Measurements from ENCODE around the gene FIBCD1.

Gene FIBCD1

GRCh38 chr9:130923611-130924447 lies 15.2 kb downstream of the FIBCD1 start:
- DNase-seq (ENCODE audit: extremely low read depth in 1 of 2, low read depth in 1 of 2) = no peak

GRCh38 chr9:130922893-130923610 lies 16.0 kb downstream of the FIBCD1 start:
- DNase-seq (ENCODE audit: extremely low read depth in 1 of 2, low read depth in 1 of 2) = no peak

- no peak for DNase-seq (ENCODE audit: extremely low read depth in 1 of 2, low read depth in 1 of 2)
These were observed 16.8 kb downstream of the FIBCD1 start for GRCh38 chr9:130921989-130922892.

- DNase-seq (ENCODE audit: extremely low read depth in 1 of 2, low read depth in 1 of 2) = no peak
These were observed 17.6 kb downstream of the FIBCD1 start for GRCh38 chr9:130921300-130921988.

- DNase-seq (ENCODE audit: extremely low read depth in 1 of 2, low read depth in 1 of 2) = no peak
These were observed 18.2 kb downstream of the FIBCD1 start for GRCh38 chr9:130920762-130921299.

- no peak for DNase-seq (ENCODE audit: extremely low read depth in 1 of 2, low read depth in 1 of 2)
These were observed 18.8 kb downstream of the FIBCD1 start for GRCh38 chr9:130920233-130920632.

- no peak for DNase-seq (ENCODE audit: extremely low read depth in 1 of 2, low read depth in 1 of 2)
These were observed 19.4 kb downstream of the FIBCD1 start for GRCh38 chr9:130919559-130920145.

DNA sequence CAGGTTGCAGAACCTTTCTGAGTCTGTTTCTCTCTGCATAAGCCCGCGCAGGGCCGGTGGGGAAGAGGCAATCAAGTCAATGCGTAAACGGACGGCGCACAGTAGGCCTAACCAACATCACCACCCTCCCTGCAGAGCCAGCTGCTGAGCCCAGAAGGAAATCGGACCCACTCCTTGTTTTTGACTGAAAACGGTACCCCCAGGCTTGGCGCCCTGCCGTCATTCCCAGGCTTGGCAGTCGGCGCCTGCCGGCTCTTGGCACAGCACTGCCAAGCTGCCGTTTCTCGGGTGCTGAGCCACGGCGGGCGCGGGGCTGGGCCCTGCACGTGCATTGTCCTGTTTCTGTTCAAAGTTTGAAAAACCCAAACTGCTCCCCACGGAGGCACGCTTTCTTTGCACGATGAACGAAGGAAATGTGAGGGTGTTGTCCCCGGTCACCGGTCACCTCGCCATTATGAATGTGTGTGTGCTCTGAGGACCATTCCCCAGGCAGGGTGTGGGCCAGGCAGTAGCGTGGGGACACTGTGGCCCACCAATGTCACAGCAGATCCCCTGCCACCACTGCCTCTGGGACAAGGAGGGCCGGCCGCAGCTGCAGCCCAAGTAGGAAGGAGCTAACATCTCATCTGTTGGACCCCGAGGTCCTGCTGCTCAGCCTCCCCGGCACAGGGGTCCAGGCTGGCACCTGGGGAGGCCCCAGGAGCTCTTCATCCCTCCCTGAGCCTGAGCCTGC lies 20.1 kb downstream of the FIBCD1 start:
- no peak for DNase-seq (ENCODE audit: extremely low read depth in 1 of 2, low read depth in 1 of 2)

DNA sequence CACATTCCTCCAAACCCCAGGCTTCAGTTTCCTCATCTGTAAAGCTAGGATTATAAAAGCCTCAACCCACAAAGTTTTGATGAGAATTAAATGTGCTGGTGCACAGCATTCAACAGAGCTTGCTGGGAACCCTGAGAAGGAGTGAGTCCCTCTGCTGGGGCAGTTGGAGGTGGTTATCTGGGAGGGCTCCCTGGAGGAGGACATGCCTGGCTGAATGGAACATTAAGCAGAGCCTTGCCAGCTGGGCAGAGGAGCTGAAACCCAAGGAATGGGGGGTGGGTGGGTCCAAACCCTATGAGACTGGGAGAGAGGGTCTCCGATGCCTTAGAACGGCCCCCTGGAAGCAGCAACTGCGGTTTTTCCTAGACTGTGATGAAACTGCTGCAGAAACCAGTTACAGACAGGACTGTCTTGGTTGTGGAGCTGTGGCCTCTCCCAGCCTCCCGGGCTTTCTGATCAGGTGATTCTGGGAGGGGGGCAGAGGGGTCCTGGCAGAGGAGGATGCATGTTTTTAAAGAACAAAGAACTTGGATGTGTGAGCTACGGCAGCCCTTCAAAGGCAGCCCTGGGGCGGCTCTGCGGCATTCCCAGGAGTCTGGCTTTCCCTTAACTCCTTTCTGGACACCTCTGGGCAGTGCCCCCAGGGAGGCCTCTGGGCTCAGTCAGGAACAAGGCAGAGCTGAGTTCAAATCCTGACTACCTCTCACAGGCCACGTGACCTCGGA lies 20.8 kb downstream of the FIBCD1 start:
- DNase-seq (ENCODE audit: extremely low read depth in 1 of 2, low read depth in 1 of 2) = no peak

DNA sequence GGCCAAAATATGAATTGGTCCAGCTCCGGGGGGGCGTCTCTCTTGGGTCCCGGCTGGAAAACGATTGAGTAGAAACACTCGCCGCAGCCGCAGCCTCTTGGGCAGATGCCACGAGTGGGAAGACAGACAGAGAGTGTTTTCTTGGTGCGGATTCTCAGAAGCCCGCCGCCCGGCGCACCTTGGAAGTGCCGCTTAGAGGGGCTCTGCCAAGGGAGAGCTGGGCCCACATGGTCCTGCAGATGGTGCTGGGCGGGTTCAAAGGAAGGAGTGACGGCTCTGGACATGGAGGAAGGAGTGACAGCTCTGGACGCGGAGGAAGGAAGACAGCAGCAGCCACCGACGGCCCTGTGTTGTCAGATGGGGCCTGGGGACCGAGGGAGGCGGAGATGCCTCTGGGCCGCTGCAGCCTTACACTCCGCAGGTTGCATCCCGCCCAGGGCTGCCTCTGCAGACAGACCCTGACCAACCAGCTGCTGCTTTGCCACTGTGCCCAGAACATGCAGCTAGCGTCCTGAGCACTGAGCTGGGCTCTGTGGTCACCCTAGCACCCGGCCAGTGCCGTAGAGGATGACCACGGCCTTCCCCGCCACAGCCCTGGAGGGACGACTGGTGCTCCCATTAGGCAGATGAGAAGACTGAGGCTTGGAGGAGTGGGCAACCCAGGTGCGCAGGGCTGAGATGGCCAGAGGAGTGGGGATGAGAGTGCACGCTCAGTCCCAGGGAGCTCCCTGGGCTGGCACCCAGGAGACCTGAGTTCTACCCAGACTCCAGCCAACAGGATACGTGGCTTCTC lies 21.7 kb downstream of the FIBCD1 start:
- DNase-seq (ENCODE audit: extremely low read depth in 1 of 2, low read depth in 1 of 2) = no peak

DNA sequence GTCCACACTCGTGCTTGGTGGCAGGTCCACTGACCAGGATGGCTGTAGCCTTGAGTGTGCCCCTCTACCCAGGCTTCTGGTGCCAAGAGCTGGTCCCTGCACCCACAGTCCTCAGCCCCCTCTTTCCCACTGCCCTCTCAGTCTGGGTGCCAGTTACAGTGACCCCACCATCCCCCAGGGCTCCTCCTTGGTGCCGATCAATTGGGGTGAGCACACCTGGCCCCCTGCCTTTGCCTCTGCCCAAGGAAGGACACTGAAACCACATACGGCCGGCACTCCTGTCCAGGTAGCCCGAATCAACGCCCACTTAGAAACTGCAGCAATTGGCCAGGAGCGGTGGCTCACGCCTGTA lies 24.0 kb downstream of the FIBCD1 start:
- no peak for DNase-seq (ENCODE audit: extremely low read depth in 1 of 2, low read depth in 1 of 2)

DNA sequence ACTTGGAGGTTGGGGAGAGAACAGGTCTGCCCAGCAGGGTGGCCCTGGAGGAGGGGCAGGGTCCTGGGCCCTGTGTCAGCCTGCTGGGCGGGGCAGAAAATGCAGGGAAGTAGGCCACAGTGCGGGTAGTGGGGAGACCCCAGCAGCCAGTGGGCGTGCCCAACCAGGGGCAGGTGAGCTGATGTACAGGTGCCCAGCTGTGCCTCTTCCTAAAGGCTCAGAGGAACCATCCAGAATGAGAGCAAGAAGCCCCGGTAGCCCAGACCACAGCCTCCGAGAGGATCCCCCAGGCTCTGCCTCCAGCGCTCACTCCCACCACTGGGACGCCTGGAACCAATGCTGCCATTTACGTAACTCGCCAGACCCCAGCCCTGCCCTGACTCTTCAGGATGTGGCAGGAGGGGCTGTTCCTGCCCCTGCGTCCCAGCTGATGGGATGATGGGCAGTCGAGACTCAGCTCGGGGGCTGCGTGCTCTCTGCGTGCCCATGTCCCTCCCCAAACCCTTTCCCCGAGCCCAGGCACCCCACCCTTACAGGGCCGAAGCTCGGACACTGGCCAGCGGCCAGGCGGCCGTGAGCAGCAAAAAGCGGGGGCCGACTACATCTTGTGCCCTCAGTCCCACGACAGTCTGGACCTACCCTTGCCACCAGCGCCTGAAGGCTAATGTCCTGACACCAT lies 24.5 kb downstream of the FIBCD1 start:
- no peak for DNase-seq (ENCODE audit: extremely low read depth in 1 of 2, low read depth in 1 of 2)

DNA sequence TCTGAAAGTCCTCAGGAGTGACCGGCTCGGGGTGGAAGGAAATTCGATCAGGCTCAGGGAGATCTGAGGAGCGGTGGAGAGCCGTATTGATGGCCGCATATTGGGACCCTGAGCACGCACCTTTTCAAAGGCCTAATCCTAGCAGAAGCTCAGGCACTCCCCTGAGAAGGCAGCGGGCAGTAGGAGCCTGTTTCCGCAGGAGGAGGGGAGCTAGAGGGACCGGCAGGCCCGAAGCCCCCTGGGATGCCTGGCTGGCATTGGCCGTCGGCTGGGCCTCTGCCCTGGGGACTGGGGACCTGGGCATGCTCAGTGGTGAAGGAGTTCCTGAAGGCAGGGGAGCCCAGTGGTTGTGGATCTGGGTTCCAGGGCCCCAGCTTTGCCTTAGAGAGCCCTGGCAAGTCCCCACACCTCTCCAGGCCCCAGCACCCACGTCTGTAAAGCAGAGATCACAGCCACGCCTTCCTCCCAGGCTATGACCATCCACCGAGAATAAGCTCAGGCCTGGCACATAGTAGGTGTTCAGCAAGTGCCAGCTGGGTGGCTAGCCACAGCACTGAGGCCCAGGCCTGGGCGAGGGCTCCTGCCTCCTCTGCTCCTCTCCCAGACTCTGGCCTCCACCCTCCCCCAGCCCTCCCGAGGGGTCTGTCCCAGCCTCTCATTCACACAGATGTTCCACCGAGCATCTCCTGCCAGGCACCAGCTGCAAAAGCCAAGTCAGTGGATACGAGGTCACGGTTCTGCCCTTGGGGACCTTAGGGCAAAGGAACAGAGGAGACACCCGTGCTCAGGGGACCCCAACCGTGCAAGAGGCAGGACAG lies 25.2 kb downstream of the FIBCD1 start:
- no peak for DNase-seq (ENCODE audit: extremely low read depth in 1 of 2, low read depth in 1 of 2)

DNA sequence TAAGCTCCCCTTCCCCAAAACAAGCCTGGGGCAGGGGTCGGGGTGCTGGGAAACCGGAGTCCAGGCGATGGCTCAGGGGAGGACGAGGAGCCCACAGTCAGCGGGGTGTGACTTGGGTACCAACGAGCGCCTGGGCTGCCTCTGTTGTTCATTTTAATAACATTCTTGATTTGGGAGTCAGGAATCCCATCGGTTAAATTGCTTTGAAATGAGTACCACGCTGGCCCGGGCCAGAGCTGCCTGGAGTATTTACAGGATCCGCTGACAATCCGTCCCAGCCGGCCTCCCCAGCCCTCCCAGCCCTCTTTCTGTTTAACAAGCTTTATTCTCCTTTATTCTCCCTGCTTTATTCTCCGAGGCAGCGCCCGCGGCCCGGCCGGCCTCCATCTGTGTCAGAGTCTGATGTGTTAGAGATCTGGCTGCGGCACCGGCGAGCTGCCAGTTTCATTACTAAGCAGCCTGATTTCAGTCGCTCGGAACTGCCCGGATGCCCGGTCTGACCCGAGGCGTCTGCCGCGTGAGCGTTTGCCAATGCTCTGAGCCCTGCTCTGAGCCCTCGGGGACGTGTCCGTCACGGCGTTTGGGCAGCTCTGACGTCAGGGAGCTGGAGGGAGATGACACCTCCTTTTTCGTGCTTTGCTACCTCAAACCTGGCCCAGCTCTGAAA lies 26.0 kb downstream of the FIBCD1 start:
- DNase-seq (ENCODE audit: extremely low read depth in 1 of 2, low read depth in 1 of 2) = no peak

- DNase-seq (ENCODE audit: extremely low read depth in 1 of 2, low read depth in 1 of 2) = no peak
These were observed 27.6 kb downstream of the FIBCD1 start for GRCh38 chr9:130911254-130912049.

Data from activated CD8-positive, alpha-beta memory T cell treated with anti-CD3 and anti-CD28 coated beads for 1 hour (primary cell).